GM12865 (cell line): ENCODE results near the gene CEP131.
A peak's percentile ranks its signal among the peaks of the same experiment; 100 is the strongest.

ENCODE experiments used
- DNase-seq: peaks from one replicate; pipeline ENCODE4 v3.0.0; 2010; ENCODE audit warnings: low read depth
- H3K4me3 ChIP-seq: 2 replicates; pipeline ENCODE4 v1.5.1; 2011; ENCODE audit warnings: mild to moderate bottlenecking, low read depth, low read length, control low read depth
- CTCF ChIP-seq: IDR thresholded peaks from 2 replicates; pipeline ENCODE4 v1.5.1; 2011; ENCODE audit warnings: low read length, control low read depth, low read depth, inconsistent platforms; ENCODE audit not compliant: insufficient read depth; ENCODE audit errors: missing control alignments

The CEP131 gene

GRCh38 chr17:81200695-81201580 is 21.8 kb downstream of the CEP131 start:
- peak; percentile 51 for TF ChIP-seq CTCF
- H3K4me3 ChIP-seq = no peak overlapping the region
- DNase-seq = peak; percentile 64

- no peak overlapping the region for H3K4me3 ChIP-seq
- TF ChIP-seq CTCF = no peak
- DNase-seq = no peak
Observed at GRCh38 chr17:81200201-81200600, 22.6 kb downstream of the CEP131 start.

GRCh38 chr17:81199482-81199830 is 23.3 kb downstream of the CEP131 start:
- no peak overlapping the region for H3K4me3 ChIP-seq
- DNase-seq = no peak
- TF ChIP-seq CTCF = no peak

- no peak overlapping the region for H3K4me3 ChIP-seq
- TF ChIP-seq CTCF = no peak
- DNase-seq = no peak
Observed at GRCh38 chr17:81198826-81199481, 23.8 kb downstream of the CEP131 start.

GRCh38 chr17:81197831-81198490 is 24.8 kb downstream of the CEP131 start:
- TF ChIP-seq CTCF = no peak
- no peak for DNase-seq
- H3K4me3 ChIP-seq = no peak overlapping the region

GRCh38 chr17:81197409-81197795 is 25.4 kb downstream of the CEP131 start:
- TF ChIP-seq CTCF = no peak
- DNase-seq = no peak
- H3K4me3 ChIP-seq = no peak overlapping the region
